ENCODE results near the gene MUC6. TPM values are rescaled to one million over a fixed set of nuclear protein-coding genes. Genes with fewer than 3 reads are reported as not detected.

The MUC6 gene
- total RNA-seq, 2 donors from 2014 or later: not detected

- no peaks in the 10 kb centered on the region for H3K36me3 ChIP-seq
- TF ChIP-seq CTCF (IDR thresholded peaks at IDR 0.05): no peak
- no peaks in the 10 kb centered on the region for H3K9me3 ChIP-seq
- DNase-seq (ENCODE audit: low spot score): no peak
- no peaks in the 10 kb centered on the region for H3K27me3 ChIP-seq
- no peak overlapping the region for H3K27ac ChIP-seq
- H3K4me3 ChIP-seq: no peak overlapping the region
- peaks cover 0 to 12% of the 10 kb centered on the region in 2 donors for H3K4me1 ChIP-seq
Observed at GRCh38 chr11:1073261-1073724, 36.8 kb upstream of the MUC6 start.

- DNase-seq (ENCODE audit: low spot score): no peak
- Histone ChIP-seq H3K4me1 (peaks cover 0 to 12% of the 10 kb centered on the region in 2 donors), H3K27ac (no peak overlapping the region), H3K36me3 (no peaks in the 10 kb centered on the region), H3K27me3 (no peaks in the 10 kb centered on the region), H3K9me3 (no peaks in the 10 kb centered on the region), H3K4me3 (no peak overlapping the region)
- no peak for TF ChIP-seq CTCF (IDR thresholded peaks at IDR 0.05)
Observed at GRCh38 chr11:1072821-1073231, 36.3 kb upstream of the MUC6 start.

GRCh38 chr11:1072116-1072820 is 35.8 kb upstream of the MUC6 start:
- no peak for TF ChIP-seq CTCF (IDR thresholded peaks at IDR 0.05)
- peaks cover 0 to 12% of the 10 kb centered on the region in 2 donors for H3K4me1 ChIP-seq
- no peaks in the 10 kb centered on the region for H3K36me3 ChIP-seq
- no peaks in the 10 kb centered on the region for H3K27me3 ChIP-seq
- no peaks in the 10 kb centered on the region for H3K9me3 ChIP-seq
- H3K4me3 ChIP-seq: no peak overlapping the region
- no peak overlapping the region for H3K27ac ChIP-seq
- DNase-seq (ENCODE audit: low spot score): no peak

GRCh38 chr11:1071571-1072115 is 35.1 kb upstream of the MUC6 start:
- H3K4me3 ChIP-seq: no peak overlapping the region
- no peak for DNase-seq (ENCODE audit: low spot score)
- no peak overlapping the region for H3K27ac ChIP-seq
- no peaks in the 10 kb centered on the region for H3K27me3 ChIP-seq
- H3K36me3 ChIP-seq: no peaks in the 10 kb centered on the region
- H3K9me3 ChIP-seq: no peaks in the 10 kb centered on the region
- H3K4me1 ChIP-seq: peaks cover 0 to 12% of the 10 kb centered on the region in 2 donors
- TF ChIP-seq CTCF (IDR thresholded peaks at IDR 0.05): no peak

- no peaks in the 10 kb centered on the region for H3K36me3 ChIP-seq
- no peak overlapping the region for H3K27ac ChIP-seq
- no peaks in the 10 kb centered on the region for H3K27me3 ChIP-seq
- H3K4me1 ChIP-seq: peaks cover 0 to 12% of the 10 kb centered on the region in 2 donors
- H3K9me3 ChIP-seq: no peaks in the 10 kb centered on the region
- no peak for DNase-seq (ENCODE audit: low spot score)
- H3K4me3 ChIP-seq: no peak overlapping the region
- no peak for TF ChIP-seq CTCF (IDR thresholded peaks at IDR 0.05)
Observed at GRCh38 chr11:1070594-1071462, 34.3 kb upstream of the MUC6 start.
